Measurements from ENCODE around the gene RAPGEF4.

Gene RAPGEF4

GRCh38 chr2:173040729-173041128 lies 305.1 kb downstream of the RAPGEF4 start:
- no peak overlapping the region for H3K4me3 ChIP-seq (ENCODE audit: low read depth, low read length)
- no peak overlapping the region for H2BK12ac ChIP-seq (ENCODE audit: low read length)
- H2AK5ac ChIP-seq (ENCODE audit: low read length), result no peak overlapping the region
- H4K8ac ChIP-seq (ENCODE audit: low read depth, low read length), result no peak overlapping the region
- no peaks in the 10 kb centered on the region for H3K79me2 ChIP-seq (ENCODE audit: control insufficient read depth, insufficient read depth, low read length, poor library complexity)
- H4K12ac ChIP-seq (ENCODE audit: low read depth, low read length), result no peak overlapping the region
- no peaks in the 10 kb centered on the region for H3K79me1 ChIP-seq (ENCODE audit: low read length)
- H2BK5ac ChIP-seq (ENCODE audit: low read depth, low read length, poor library complexity), result no peak overlapping the region
- no peak overlapping the region for H3K23ac ChIP-seq (ENCODE audit: low read length)
- no peak overlapping the region for H3K4ac ChIP-seq (ENCODE audit: low read depth, low read length)
- H3K27ac ChIP-seq (ENCODE audit: low read depth, low read length), result no peak overlapping the region
- no peaks in the 10 kb centered on the region for H3K36me3 ChIP-seq (ENCODE audit: control insufficient read depth in 1 of 2, insufficient read depth in 2 of 2, low read length in 2 of 2)
- no peak for DNase-seq
- H3K9ac ChIP-seq (ENCODE audit: low read length), result no peak overlapping the region
- H3K4me1 ChIP-seq (ENCODE audit: control insufficient read depth in 1 of 2, insufficient read depth in 2 of 2, low read length in 2 of 2), result peaks cover 5 to 10% of the 10 kb centered on the region in 2 experiments
- H4K91ac ChIP-seq (ENCODE audit: low read depth, low read length), result no peak overlapping the region
- no peaks in the 10 kb centered on the region for H3K27me3 ChIP-seq (ENCODE audit: insufficient read depth, low read length)
- H3K4me2 ChIP-seq (ENCODE audit: low read length), result no peak overlapping the region
- no peak overlapping the region for H2BK120ac ChIP-seq (ENCODE audit: insufficient read depth, low read length, poor library complexity)
- H3K9me3 ChIP-seq (ENCODE audit: insufficient read depth, low read depth, low read length), result no peaks in the 10 kb centered on the region
- H3K18ac ChIP-seq (ENCODE audit: low read length), result no peak overlapping the region
- H2AFZ ChIP-seq (ENCODE audit: insufficient read depth, low read length, poor library complexity), result no peak overlapping the region
- H3K14ac ChIP-seq (ENCODE audit: low read length), result no peak overlapping the region

DNA sequence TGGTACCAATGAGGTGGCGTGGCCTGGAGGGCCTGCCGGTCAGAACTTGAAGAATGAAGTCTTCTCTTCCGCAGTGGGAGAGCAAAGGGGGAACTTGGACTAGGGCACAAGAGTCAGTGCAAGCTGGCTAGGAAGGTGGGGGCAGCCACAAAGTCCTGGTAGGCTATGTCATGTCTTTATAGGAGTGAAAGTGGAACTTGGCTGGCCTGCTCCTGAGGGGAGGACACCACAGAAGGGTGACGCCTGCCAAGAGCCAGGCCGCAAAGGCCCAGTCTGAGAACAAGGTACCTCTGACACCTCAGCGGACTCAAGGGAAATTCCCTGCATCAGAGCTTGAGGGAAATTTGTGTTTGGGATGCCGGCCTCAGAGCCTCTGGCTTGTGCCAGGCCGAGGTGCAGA lies 307.8 kb downstream of the RAPGEF4 start:
- no peak overlapping the region for H3K23ac ChIP-seq (ENCODE audit: low read length)
- H2BK5ac ChIP-seq (ENCODE audit: low read depth, low read length, poor library complexity), result no peak overlapping the region
- H2BK120ac ChIP-seq (ENCODE audit: insufficient read depth, low read length, poor library complexity), result no peak overlapping the region
- no peak overlapping the region for H2BK12ac ChIP-seq (ENCODE audit: low read length)
- H3K27me3 ChIP-seq (ENCODE audit: insufficient read depth, low read length), result no peaks in the 10 kb centered on the region
- H3K14ac ChIP-seq (ENCODE audit: low read length), result no peak overlapping the region
- H4K91ac ChIP-seq (ENCODE audit: low read depth, low read length), result no peak overlapping the region
- H2AK5ac ChIP-seq (ENCODE audit: low read length), result no peak overlapping the region
- no peaks in the 10 kb centered on the region for H3K9me3 ChIP-seq (ENCODE audit: insufficient read depth, low read depth, low read length)
- no peak overlapping the region for H3K4ac ChIP-seq (ENCODE audit: low read depth, low read length)
- H3K79me1 ChIP-seq (ENCODE audit: low read length), result no peaks in the 10 kb centered on the region
- H3K4me2 ChIP-seq (ENCODE audit: low read length), result no peak overlapping the region
- H3K27ac ChIP-seq (ENCODE audit: low read depth, low read length), result no peak overlapping the region
- no peak overlapping the region for H4K12ac ChIP-seq (ENCODE audit: low read depth, low read length)
- peaks cover 5 to 10% of the 10 kb centered on the region in 2 experiments for H3K4me1 ChIP-seq (ENCODE audit: control insufficient read depth in 1 of 2, insufficient read depth in 2 of 2, low read length in 2 of 2)
- no peak overlapping the region for H2AFZ ChIP-seq (ENCODE audit: insufficient read depth, low read length, poor library complexity)
- H3K9ac ChIP-seq (ENCODE audit: low read length), result no peak overlapping the region
- no peak overlapping the region for H3K18ac ChIP-seq (ENCODE audit: low read length)
- WGBS (ENCODE audit: extremely low coverage, insufficient coverage, insufficient read length), result no CpG with 5 or more reads among the region's 8 CpGs
- H3K36me3 ChIP-seq (ENCODE audit: control insufficient read depth in 1 of 2, insufficient read depth in 2 of 2, low read length in 2 of 2), result no peaks in the 10 kb centered on the region
- H4K8ac ChIP-seq (ENCODE audit: low read depth, low read length), result no peak overlapping the region
- peak in 1 of 2 donors; percentile 25 for DNase-seq
- H3K79me2 ChIP-seq (ENCODE audit: control insufficient read depth, insufficient read depth, low read length, poor library complexity), result no peaks in the 10 kb centered on the region
- no peak overlapping the region for H3K4me3 ChIP-seq (ENCODE audit: low read depth, low read length)

GRCh38 chr2:173043897-173044519 lies 308.4 kb downstream of the RAPGEF4 start:
- no peak for DNase-seq
- H2BK5ac ChIP-seq (ENCODE audit: low read depth, low read length, poor library complexity), result no peak overlapping the region
- no peak overlapping the region for H3K4me2 ChIP-seq (ENCODE audit: low read length)
- H2BK12ac ChIP-seq (ENCODE audit: low read length), result no peak overlapping the region
- no peak overlapping the region for H3K4me3 ChIP-seq (ENCODE audit: low read depth, low read length)
- H3K27ac ChIP-seq (ENCODE audit: low read depth, low read length), result no peak overlapping the region
- H4K8ac ChIP-seq (ENCODE audit: low read depth, low read length), result no peak overlapping the region
- no peaks in the 10 kb centered on the region for H3K9me3 ChIP-seq (ENCODE audit: insufficient read depth, low read depth, low read length)
- no peak overlapping the region for H4K91ac ChIP-seq (ENCODE audit: low read depth, low read length)
- no peak overlapping the region for H3K23ac ChIP-seq (ENCODE audit: low read length)
- no peaks in the 10 kb centered on the region for H3K79me1 ChIP-seq (ENCODE audit: low read length)
- H3K14ac ChIP-seq (ENCODE audit: low read length), result no peak overlapping the region
- H3K4ac ChIP-seq (ENCODE audit: low read depth, low read length), result no peak overlapping the region
- no peak overlapping the region for H3K18ac ChIP-seq (ENCODE audit: low read length)
- H3K4me1 ChIP-seq (ENCODE audit: control insufficient read depth in 1 of 2, insufficient read depth in 2 of 2, low read length in 2 of 2), result peaks cover 5 to 10% of the 10 kb centered on the region in 2 experiments
- H3K79me2 ChIP-seq (ENCODE audit: control insufficient read depth, insufficient read depth, low read length, poor library complexity), result no peaks in the 10 kb centered on the region
- H3K27me3 ChIP-seq (ENCODE audit: insufficient read depth, low read length), result no peaks in the 10 kb centered on the region
- no peak overlapping the region for H2BK120ac ChIP-seq (ENCODE audit: insufficient read depth, low read length, poor library complexity)
- H4K12ac ChIP-seq (ENCODE audit: low read depth, low read length), result no peak overlapping the region
- no peaks in the 10 kb centered on the region for H3K36me3 ChIP-seq (ENCODE audit: control insufficient read depth in 1 of 2, insufficient read depth in 2 of 2, low read length in 2 of 2)
- H2AFZ ChIP-seq (ENCODE audit: insufficient read depth, low read length, poor library complexity), result no peak overlapping the region
- no peak overlapping the region for H3K9ac ChIP-seq (ENCODE audit: low read length)
- no peak overlapping the region for H2AK5ac ChIP-seq (ENCODE audit: low read length)
- WGBS (ENCODE audit: extremely low coverage, insufficient coverage, insufficient read length), result no CpG with 5 or more reads among the region's 13 CpGs

- H2BK12ac ChIP-seq (ENCODE audit: low read length), result no peak overlapping the region
- H3K23ac ChIP-seq (ENCODE audit: low read length), result no peak overlapping the region
- H4K12ac ChIP-seq (ENCODE audit: low read depth, low read length), result no peak overlapping the region
- no peak overlapping the region for H3K14ac ChIP-seq (ENCODE audit: low read length)
- no peak overlapping the region for H2AFZ ChIP-seq (ENCODE audit: insufficient read depth, low read length, poor library complexity)
- no peak overlapping the region for H3K9ac ChIP-seq (ENCODE audit: low read length)
- no peak overlapping the region for H2BK5ac ChIP-seq (ENCODE audit: low read depth, low read length, poor library complexity)
- no peaks in the 10 kb centered on the region for H3K36me3 ChIP-seq (ENCODE audit: control insufficient read depth in 1 of 2, insufficient read depth in 2 of 2, low read length in 2 of 2)
- H3K79me1 ChIP-seq (ENCODE audit: low read length), result peaks cover 2% of the 10 kb centered on the region
- no peak overlapping the region for H3K27ac ChIP-seq (ENCODE audit: low read depth, low read length)
- no peaks in the 10 kb centered on the region for H3K79me2 ChIP-seq (ENCODE audit: control insufficient read depth, insufficient read depth, low read length, poor library complexity)
- no peak overlapping the region for H2BK120ac ChIP-seq (ENCODE audit: insufficient read depth, low read length, poor library complexity)
- no peak for DNase-seq
- H3K4ac ChIP-seq (ENCODE audit: low read depth, low read length), result no peak overlapping the region
- H3K9me3 ChIP-seq (ENCODE audit: insufficient read depth, low read depth, low read length), result no peaks in the 10 kb centered on the region
- peaks cover 5 to 11% of the 10 kb centered on the region in 2 experiments for H3K4me1 ChIP-seq (ENCODE audit: control insufficient read depth in 1 of 2, insufficient read depth in 2 of 2, low read length in 2 of 2)
- H2AK5ac ChIP-seq (ENCODE audit: low read length), result no peak overlapping the region
- H3K4me2 ChIP-seq (ENCODE audit: low read length), result no peak overlapping the region
- no peak overlapping the region for H3K18ac ChIP-seq (ENCODE audit: low read length)
- H4K8ac ChIP-seq (ENCODE audit: low read depth, low read length), result no peak overlapping the region
- H4K91ac ChIP-seq (ENCODE audit: low read depth, low read length), result no peak overlapping the region
- no peak overlapping the region for H3K4me3 ChIP-seq (ENCODE audit: low read depth, low read length)
- H3K27me3 ChIP-seq (ENCODE audit: insufficient read depth, low read length), result no peaks in the 10 kb centered on the region
- no CpG with 5 or more reads among the region's 10 CpGs for WGBS (ENCODE audit: extremely low coverage, insufficient coverage, insufficient read length)
Measured at GRCh38 chr2:173044686-173045085, 309.0 kb downstream of the RAPGEF4 start.

Data from trophoblast cell (in vitro differentiated cells and primary cell).